Measurements from ENCODE around the gene FAM117A.

DNA sequence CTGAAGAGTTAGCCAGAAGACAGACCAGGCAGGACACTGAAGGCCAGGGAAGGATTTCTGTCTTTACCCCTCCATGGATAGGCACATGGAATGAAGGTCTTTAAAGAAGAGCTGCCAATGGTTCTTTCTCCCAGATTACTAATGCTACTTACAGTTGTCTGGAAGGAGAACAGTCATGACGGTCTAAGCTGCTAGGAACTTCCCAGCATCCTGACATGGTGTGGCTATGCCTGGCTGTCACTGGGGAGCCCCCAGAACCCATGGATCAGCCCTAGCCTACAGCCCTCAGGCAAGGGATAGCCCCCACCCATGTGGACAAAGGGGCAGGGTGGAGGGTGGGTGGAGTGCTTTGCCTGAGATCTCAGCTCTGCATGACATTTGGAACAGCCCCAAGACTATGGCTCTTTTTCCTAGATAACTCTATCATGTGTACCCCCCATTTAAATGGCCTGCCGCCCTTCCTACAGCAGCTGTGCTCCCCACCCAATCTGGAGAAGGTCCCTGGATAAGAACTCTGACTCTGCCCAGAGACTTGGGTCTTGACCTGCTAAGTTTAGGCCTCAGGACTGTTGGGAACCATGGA lies 15.3 kb upstream of the FAM117A start:
- TF ChIP-seq, protein P1, sequence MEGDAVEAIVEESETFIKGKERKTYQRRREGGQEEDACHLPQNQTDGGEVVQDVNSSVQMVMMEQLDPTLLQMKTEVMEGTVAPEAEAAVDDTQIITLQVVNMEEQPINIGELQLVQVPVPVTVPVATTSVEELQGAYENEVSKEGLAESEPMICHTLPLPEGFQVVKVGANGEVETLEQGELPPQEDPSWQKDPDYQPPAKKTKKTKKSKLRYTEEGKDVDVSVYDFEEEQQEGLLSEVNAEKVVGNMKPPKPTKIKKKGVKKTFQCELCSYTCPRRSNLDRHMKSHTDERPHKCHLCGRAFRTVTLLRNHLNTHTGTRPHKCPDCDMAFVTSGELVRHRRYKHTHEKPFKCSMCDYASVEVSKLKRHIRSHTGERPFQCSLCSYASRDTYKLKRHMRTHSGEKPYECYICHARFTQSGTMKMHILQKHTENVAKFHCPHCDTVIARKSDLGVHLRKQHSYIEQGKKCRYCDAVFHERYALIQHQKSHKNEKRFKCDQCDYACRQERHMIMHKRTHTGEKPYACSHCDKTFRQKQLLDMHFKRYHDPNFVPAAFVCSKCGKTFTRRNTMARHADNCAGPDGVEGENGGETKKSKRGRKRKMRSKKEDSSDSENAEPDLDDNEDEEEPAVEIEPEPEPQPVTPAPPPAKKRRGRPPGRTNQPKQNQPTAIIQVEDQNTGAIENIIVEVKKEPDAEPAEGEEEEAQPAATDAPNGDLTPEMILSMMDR (IDR thresholded peaks at IDR 0.05) = no peak
- TF ChIP-seq POLR2AphosphoS5 (IDR thresholded peaks at IDR 0.05) (no peak), POLR2A (IDR thresholded peaks at IDR 0.05) (no peak)
